ENCODE measurements around the gene VIPR1. TPM values are rescaled to one million over a fixed set of nuclear protein-coding genes. Genes with fewer than 3 reads are reported as not detected.

Gene VIPR1
- total RNA-seq, 1 experiment from 2014 or later: 0.28 TPM

- ChIA-PET POLR2A (interaction anchor here (0.6 to 3.8 kb wide), 15 partner anchors 10 to 241 kb away, joined by 3 to 101 read pairs (median 5); partner anchors contain the start of genes NKTR, SS18L2 and ZBTB47), CTCF (interaction anchor here (0.6 to 3.8 kb wide), 12 partner anchors 10 to 250 kb away, joined by 3 to 30 read pairs (median 3); partner anchors contain the start of gene NKTR)
- no peaks in the 10 kb centered on the region for H3K27me3 Mint-ChIP-seq (ENCODE audit: insufficient read depth, unreplicated experiment)
- intact Hi-C loops (cut with micrococcal nuclease): loop anchor here (5.0 kb wide), 1 partner anchor 251 kb away; no protein-coding TSS in a partner anchor
- H3K36me3 Mint-ChIP-seq (ENCODE audit: insufficient read depth, unreplicated experiment): peaks cover 20% of the 10 kb centered on the region
- no peak for TF ChIP-seq CTCF (IDR thresholded peaks at IDR 0.05; ENCODE audit: unreplicated experiment)
- peaks cover 1% of the 10 kb centered on the region for H3K9me3 Mint-ChIP-seq (ENCODE audit: unreplicated experiment)
- no peak for DNase-seq (ENCODE audit: unreplicated experiment)
- peak overlapping the region; percentile 66 for H3K27ac Mint-ChIP-seq (ENCODE audit: low read depth, unreplicated experiment)
- peak overlapping the region; percentile 78 for H3K4me3 Mint-ChIP-seq (ENCODE audit: unreplicated experiment)
- H3K4me1 Mint-ChIP-seq (ENCODE audit: insufficient read depth, unreplicated experiment): peaks cover 29% of the 10 kb centered on the region
- BruUV-seq (replicated peaks): no TSS peak
These were observed 78.9 kb downstream of the VIPR1 start for GRCh38 chr3:42581400-42581708.

GRCh38 chr3:42581709-42582473 lies 79.4 kb downstream of the VIPR1 start, which contains the start of gene SEC22C:
Gene SEC22C, minus strand, starts transcription at chr3:42581967. Its CDS starts 12,921 bp downstream, at chr3:42569046.
- Mint-ChIP-seq H3K4me3 (ENCODE audit: unreplicated experiment) (peak within 1 kb of the TSS; percentile 78), H3K9me3 (ENCODE audit: unreplicated experiment) (no peaks in the 10 kb centered on the region), H3K27ac (ENCODE audit: low read depth, unreplicated experiment) (peak within 1 kb of the TSS; percentile 66), H3K36me3 (ENCODE audit: insufficient read depth, unreplicated experiment) (peaks cover 20% of the 10 kb centered on the region), H3K4me1 (ENCODE audit: insufficient read depth, unreplicated experiment) (peaks cover 29% of the 10 kb centered on the region), H3K27me3 (ENCODE audit: insufficient read depth, unreplicated experiment) (no peaks in the 10 kb centered on the region)
- CTCF ChIA-PET: interaction anchor here (0.6 to 3.8 kb wide), 21 partner anchors 9 to 961 kb away, joined by 3 to 30 read pairs (median 3); partner anchors contain the start of genes NKTR and SS18L2
- DNase-seq (ENCODE audit: unreplicated experiment): peak; percentile 96
- POLR2A ChIA-PET: interaction anchor here (0.6 to 3.8 kb wide), 21 partner anchors 9 to 403 kb away, joined by 3 to 101 read pairs (median 5); partner anchors contain the start of genes HIGD1A, NKTR, SS18L2 and ZBTB47
- peak; percentile 20 for TF ChIP-seq CTCF (IDR thresholded peaks at IDR 0.05; ENCODE audit: unreplicated experiment)
- intact Hi-C loops (cut with micrococcal nuclease): loop anchor here (1.0 to 5.0 kb wide), 4 partner anchors 8 to 250 kb away; partner anchors contain the start of gene SS18L2
- BruUV-seq (replicated peaks): no TSS peak

GRCh38 chr3:42582474-42583070 lies 80.1 kb downstream of the VIPR1 start:
- H3K4me1 Mint-ChIP-seq (ENCODE audit: insufficient read depth, unreplicated experiment): peaks cover 29% of the 10 kb centered on the region
- TSS peak; percentile 69 for BruUV-seq (replicated peaks)
- POLR2A ChIA-PET: interaction anchor here (0.5 to 3.8 kb wide), 21 partner anchors 8 to 403 kb away, joined by 3 to 101 read pairs (median 4); partner anchors contain the start of genes HIGD1A, NKTR and SS18L2
- CTCF ChIA-PET: interaction anchor here (0.6 to 3.8 kb wide), 16 partner anchors 8 to 960 kb away, joined by 3 to 30 read pairs (median 4); partner anchors contain the start of genes NKTR and SS18L2
- intact Hi-C loops (cut with micrococcal nuclease): loop anchor here (1.0 to 5.0 kb wide), 4 partner anchors 8 to 250 kb away; partner anchors contain the start of gene SS18L2
- peak overlapping the region; percentile 78 for H3K4me3 Mint-ChIP-seq (ENCODE audit: unreplicated experiment)
- peaks cover 16% of the 10 kb centered on the region for H3K36me3 Mint-ChIP-seq (ENCODE audit: insufficient read depth, unreplicated experiment)
- TF ChIP-seq CTCF (IDR thresholded peaks at IDR 0.05; ENCODE audit: unreplicated experiment): no peak
- H3K27ac Mint-ChIP-seq (ENCODE audit: low read depth, unreplicated experiment): peak overlapping the region; percentile 66
- no peaks in the 10 kb centered on the region for H3K27me3 Mint-ChIP-seq (ENCODE audit: insufficient read depth, unreplicated experiment)
- H3K9me3 Mint-ChIP-seq (ENCODE audit: unreplicated experiment): no peaks in the 10 kb centered on the region
- no peak for DNase-seq (ENCODE audit: unreplicated experiment)

Other genes starting within 250 kb of the VIPR1 start
- not detected in 2 replicates for gene CCK, start 236.5 kb upstream of the VIPR1 start, total RNA-seq (2022)
- not detected in 2 replicates for gene LYZL4, start 92.0 kb upstream of the VIPR1 start, total RNA-seq (2022)
- 52.1 and 55.7 TPM in 2 replicates for gene SEC22C, start 79.3 kb downstream of the VIPR1 start, total RNA-seq (2022)
- gene SS18L2, start 88.2 kb downstream of the VIPR1 start, total RNA-seq (2022): 22.1 and 26.2 TPM in 2 replicates
- gene NKTR, start 98.0 kb downstream of the VIPR1 start, total RNA-seq (2022): 63.4 and 63.5 TPM in 2 replicates
- 10.9 and 12.4 TPM in 2 replicates for gene ZBTB47, start 151.1 kb downstream of the VIPR1 start, total RNA-seq (2022)
- gene KLHL40, start 182.9 kb downstream of the VIPR1 start, total RNA-seq (2022): not detected in 2 replicates
- gene HHATL, start 200.2 kb downstream of the VIPR1 start, total RNA-seq (2022): not detected in 2 replicates

All from MCF 10A (cell line).